Activated CD4-positive, alpha-beta T cell treated with anti-CD3 and anti-CD28 coated beads for 24 hours (primary cell): ENCODE results near the gene CNOT11.
"Not testable (repeated sequence)": the region's sequence is repeated elsewhere in the genome, so short reads cannot be mapped to it uniquely, and the experiment has no call there.

Source experiments
- DNase-seq, 2 donors: peaks; one replicate each; pipeline ENCODE4 v3.0.0-alpha.2; 2020; ENCODE audit warnings: low read depth in 2 of 2

CNOT11 gene

GRCh38 chr2:101310090-101310833, 57.6 kb downstream of the CNOT11 start:
- no peak for DNase-seq

DNA sequence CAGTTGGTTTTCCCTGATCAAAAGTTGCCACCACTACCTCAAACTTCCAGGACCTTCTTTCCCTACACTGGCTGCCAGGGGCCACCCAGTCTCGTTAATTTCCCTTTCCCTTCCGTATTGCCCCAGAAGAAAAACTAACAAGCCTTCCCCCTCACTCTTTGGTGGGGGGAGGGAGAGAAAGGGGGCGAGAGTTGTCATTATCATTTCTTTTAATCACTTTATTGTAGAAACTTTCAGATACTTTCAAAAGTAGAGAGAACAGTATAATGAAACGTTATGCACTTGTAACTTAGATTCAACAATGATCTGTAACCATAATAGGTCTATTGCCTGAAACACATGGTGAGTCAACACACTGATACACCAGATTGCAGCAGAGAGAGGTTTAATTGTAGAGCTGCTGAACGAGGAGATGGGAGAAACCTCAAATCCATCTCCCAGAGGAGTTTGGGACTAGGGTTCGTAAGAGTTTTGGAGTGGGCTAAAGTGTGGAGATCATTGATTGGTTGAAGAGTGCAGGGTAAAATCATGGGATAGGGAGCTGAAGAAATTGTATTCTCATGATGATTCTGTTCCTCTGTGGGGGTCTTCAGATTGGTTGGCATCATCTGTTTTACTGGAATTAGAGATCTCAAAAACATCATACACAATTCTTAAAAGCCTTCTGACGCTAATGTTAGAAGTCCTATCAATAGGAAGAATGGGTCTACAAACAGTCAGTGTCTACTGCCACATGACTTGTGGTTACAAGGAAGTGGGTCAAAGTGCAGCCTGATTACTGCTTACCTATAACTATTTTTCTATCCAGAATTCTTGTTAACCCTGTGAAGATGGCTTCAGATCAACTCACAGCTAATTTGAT, 58.4 kb downstream of the CNOT11 start:
- DNase-seq = no peak

- no peak for DNase-seq
These were observed 59.0 kb downstream of the CNOT11 start for GRCh38 chr2:101311696-101312017.

DNA sequence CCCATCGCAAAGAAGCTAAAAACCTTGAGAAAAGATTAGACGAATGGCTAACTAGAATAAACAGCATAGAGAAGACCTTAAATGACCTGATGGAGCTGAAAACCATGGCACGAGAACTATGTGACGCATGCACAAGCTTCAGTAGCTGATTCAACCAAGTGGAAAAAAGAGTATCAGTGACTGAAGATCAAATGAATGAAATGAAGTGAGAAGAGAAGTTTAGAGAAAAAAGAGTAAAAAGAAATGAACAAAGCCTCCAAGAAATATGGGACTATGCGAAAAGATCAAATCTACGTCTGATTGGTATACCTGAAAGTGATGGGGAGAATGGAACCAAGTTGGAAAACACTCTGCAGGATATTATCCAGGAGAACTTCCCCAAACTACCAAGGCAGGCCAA, 63.9 kb downstream of the CNOT11 start:
- not testable (repeated sequence) for DNase-seq
